GM12875 (cell line): Measurements from ENCODE around the gene DCLRE1A.

Source experiments
- H3K4me3 ChIP-seq: one replicate; pipeline ENCODE4 v1.5.1; 2011; ENCODE audit warnings: low read depth, low read length, control low read depth
- CTCF ChIP-seq: IDR thresholded peaks from 2 replicates; pipeline ENCODE4 v1.5.1; 2011; ENCODE audit warnings: low read depth, mild to moderate bottlenecking, control low read depth, inconsistent platforms, low read length, moderate library complexity, borderline replicate concordance; ENCODE audit not compliant: insufficient read depth

The DCLRE1A gene

GRCh38 chr10:113854013-113854760 lies at the start of gene DCLRE1A, which contains the start of gene NHLRC2:
TSS of gene DCLRE1A (minus strand) at chr10:113854082. CDS start at chr10:113853182, 900 bp downstream.
TSS of gene NHLRC2 (plus strand) at chr10:113854661. CDS start at chr10:113854873, 212 bp downstream.
- TF ChIP-seq CTCF: no peak
- H3K4me3 ChIP-seq: peak within 1 kb of the TSS; percentile 91

- no peak overlapping the region for H3K4me3 ChIP-seq
- TF ChIP-seq CTCF: no peak
Observed at GRCh38 chr10:113899952-113900598, 46.2 kb upstream of the DCLRE1A start.

GRCh38 chr10:113897693-113898618 lies 44.1 kb upstream of the DCLRE1A start:
- H3K4me3 ChIP-seq: no peak overlapping the region
- no peak for TF ChIP-seq CTCF

GRCh38 chr10:113895018-113895417 lies 41.1 kb upstream of the DCLRE1A start:
- TF ChIP-seq CTCF: no peak
- no peak overlapping the region for H3K4me3 ChIP-seq

GRCh38 chr10:113894581-113894980 lies 40.7 kb upstream of the DCLRE1A start:
- no peak overlapping the region for H3K4me3 ChIP-seq
- no peak for TF ChIP-seq CTCF

GRCh38 chr10:113893570-113893969 lies 39.7 kb upstream of the DCLRE1A start:
- TF ChIP-seq CTCF: no peak
- H3K4me3 ChIP-seq: no peak overlapping the region
